ENCODE results near the gene NF1.
"Not testable (repeated sequence)": the region's sequence is repeated elsewhere in the genome, so short reads cannot be mapped to it uniquely, and the experiment has no call there.

NF1 gene

GRCh38 chr17:31329221-31329620 lies 234.4 kb downstream of the NF1 start:
- DNase-seq: no peak
- in situ Hi-C loops (cut with MboI; ENCODE audit: low pct_unique_long_range_greater_than_20kb, low sequenced_read_pairs): no loop called here

- no peak for DNase-seq
These were observed 245.3 kb downstream of the NF1 start for GRCh38 chr17:31339906-31340661.

GRCh38 chr17:31345191-31345747 lies 250.5 kb downstream of the NF1 start:
- in situ Hi-C loops (cut with MboI; ENCODE audit: low pct_unique_long_range_greater_than_20kb, low sequenced_read_pairs); DNase-seq: not testable (repeated sequence)

More at GRCh38 chr17:31339906-31340661, 245.3 kb downstream of the NF1 start:
- in situ Hi-C loops (cut with MboI; ENCODE audit: low pct_unique_long_range_greater_than_20kb, low sequenced_read_pairs): no loop called here

GRCh38 chr17:31349454-31349853 lies 254.7 kb downstream of the NF1 start:
- in situ Hi-C loops (cut with MboI; ENCODE audit: low pct_unique_long_range_greater_than_20kb, low sequenced_read_pairs): no loop called here
- DNase-seq: no peak

- DNase-seq: no peak
- in situ Hi-C loops (cut with MboI; ENCODE audit: low pct_unique_long_range_greater_than_20kb, low sequenced_read_pairs): no loop called here
These were observed 261.2 kb downstream of the NF1 start for GRCh38 chr17:31355935-31356334.

GRCh38 chr17:31357091-31357490 lies 262.3 kb downstream of the NF1 start:
- no peak for DNase-seq
- in situ Hi-C loops (cut with MboI; ENCODE audit: low pct_unique_long_range_greater_than_20kb, low sequenced_read_pairs): no loop called here

GRCh38 chr17:31357839-31358394 lies 263.1 kb downstream of the NF1 start:
- in situ Hi-C loops (cut with MboI; ENCODE audit: low pct_unique_long_range_greater_than_20kb, low sequenced_read_pairs): no loop called here
- no peak for DNase-seq

GRCh38 chr17:31364012-31364411 lies 269.2 kb downstream of the NF1 start:
- in situ Hi-C loops (cut with MboI; ENCODE audit: low pct_unique_long_range_greater_than_20kb, low sequenced_read_pairs): no loop called here
- DNase-seq: no peak

- no peak for DNase-seq
- in situ Hi-C loops (cut with MboI; ENCODE audit: low pct_unique_long_range_greater_than_20kb, low sequenced_read_pairs): no loop called here
These were observed 271.3 kb downstream of the NF1 start for GRCh38 chr17:31366088-31366487.

GRCh38 chr17:31369266-31369665 lies 274.5 kb downstream of the NF1 start:
- in situ Hi-C loops (cut with MboI; ENCODE audit: low pct_unique_long_range_greater_than_20kb, low sequenced_read_pairs): no loop called here
- DNase-seq: no peak

- no peak for DNase-seq
- in situ Hi-C loops (cut with MboI; ENCODE audit: low pct_unique_long_range_greater_than_20kb, low sequenced_read_pairs): no loop called here
These were observed 276.8 kb downstream of the NF1 start for GRCh38 chr17:31371511-31372097.

- in situ Hi-C loops (cut with MboI; ENCODE audit: low pct_unique_long_range_greater_than_20kb, low sequenced_read_pairs): no loop called here
- DNase-seq: peak; percentile 85
These were observed 278.6 kb downstream of the NF1 start for GRCh38 chr17:31373150-31374093.

GRCh38 chr17:31374094-31374447 lies 279.3 kb downstream of the NF1 start:
- in situ Hi-C loops (cut with MboI; ENCODE audit: low pct_unique_long_range_greater_than_20kb, low sequenced_read_pairs): no loop called here
- peak; percentile 71 for DNase-seq

GRCh38 chr17:31374503-31374902 lies 279.7 kb downstream of the NF1 start:
- no peak for DNase-seq
- in situ Hi-C loops (cut with MboI; ENCODE audit: low pct_unique_long_range_greater_than_20kb, low sequenced_read_pairs): no loop called here

GRCh38 chr17:31378638-31379037 lies 283.9 kb downstream of the NF1 start:
- DNase-seq: no peak
- in situ Hi-C loops (cut with MboI; ENCODE audit: low pct_unique_long_range_greater_than_20kb, low sequenced_read_pairs): no loop called here

GRCh38 chr17:31379597-31380205 lies 284.9 kb downstream of the NF1 start:
- in situ Hi-C loops (cut with MboI; ENCODE audit: low pct_unique_long_range_greater_than_20kb, low sequenced_read_pairs): no loop called here

GRCh38 chr17:31381165-31381668 lies 286.4 kb downstream of the NF1 start:
- in situ Hi-C loops (cut with MboI; ENCODE audit: low pct_unique_long_range_greater_than_20kb, low sequenced_read_pairs): no loop called here

More at GRCh38 chr17:31379597-31380205, 284.9 kb downstream of the NF1 start:
- DNase-seq: no peak

GRCh38 chr17:31382668-31383275 lies 288.0 kb downstream of the NF1 start:
- in situ Hi-C loops (cut with MboI; ENCODE audit: low pct_unique_long_range_greater_than_20kb, low sequenced_read_pairs); DNase-seq: not testable (repeated sequence)

More at GRCh38 chr17:31381165-31381668, 286.4 kb downstream of the NF1 start:
- DNase-seq: no peak

Data from KBM-7 (cell line).